Stimulated activated CD8-positive, alpha-beta memory T cell treated with anti-CD3 and anti-CD28 coated beads, Interleukin-7, amount 100 ng/mL, for 4 hours (primary cell): ENCODE results near the gene GABBR1.

Source experiments
- DNase-seq, 2 donors: peaks; one replicate each; pipeline ENCODE4 v3.0.0-alpha.2; 2020; ENCODE audit warnings: low read depth in 2 of 2

GABBR1 gene

DNA sequence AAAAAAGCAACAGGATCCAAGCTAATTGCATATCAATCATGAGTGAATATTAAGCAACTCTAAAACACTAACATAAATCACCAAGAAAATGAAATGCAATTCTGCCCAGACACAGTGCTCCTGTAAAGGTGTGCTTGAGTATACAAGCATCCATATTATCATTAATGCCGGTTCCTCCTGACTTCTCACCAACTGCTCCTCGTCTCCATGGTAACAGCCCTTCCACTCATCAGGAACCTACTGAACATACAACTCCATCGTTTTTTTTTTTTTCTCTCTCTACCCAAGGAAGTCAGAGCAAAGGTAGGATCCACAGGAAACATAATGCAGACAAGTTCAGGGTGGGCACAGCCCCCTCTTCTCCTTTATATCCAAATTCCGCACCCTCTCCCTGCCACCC is 12.4 kb downstream of the GABBR1 start:
- DNase-seq: no peak

DNA sequence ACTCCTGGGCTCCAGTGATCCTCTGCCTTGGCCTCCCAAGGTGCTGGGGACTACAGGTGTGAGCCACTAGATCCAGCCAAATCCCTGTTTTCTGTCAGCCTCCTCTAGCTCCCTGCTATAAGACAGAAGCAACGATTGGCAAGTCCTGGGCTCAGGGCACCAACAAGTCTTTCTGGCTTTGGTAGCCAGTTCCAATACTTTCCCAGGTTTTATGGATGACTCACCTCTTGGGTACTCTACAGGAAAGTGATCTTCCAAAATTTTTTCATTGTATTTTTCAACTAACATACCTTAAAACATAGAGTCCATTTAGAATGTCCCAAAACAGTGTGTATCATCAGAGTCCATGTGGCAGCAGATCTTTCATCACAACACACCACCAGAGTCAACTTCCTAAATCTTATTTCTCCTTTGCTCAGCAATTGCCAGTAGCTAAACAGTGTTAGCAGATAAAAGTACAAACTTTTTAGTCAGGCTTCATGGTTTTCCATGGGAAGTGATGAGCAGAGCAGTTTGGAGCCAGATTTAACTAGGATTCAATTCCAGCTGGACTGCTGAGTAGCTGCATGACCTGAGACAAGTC is 13.3 kb downstream of the GABBR1 start:
- no peak for DNase-seq

DNA sequence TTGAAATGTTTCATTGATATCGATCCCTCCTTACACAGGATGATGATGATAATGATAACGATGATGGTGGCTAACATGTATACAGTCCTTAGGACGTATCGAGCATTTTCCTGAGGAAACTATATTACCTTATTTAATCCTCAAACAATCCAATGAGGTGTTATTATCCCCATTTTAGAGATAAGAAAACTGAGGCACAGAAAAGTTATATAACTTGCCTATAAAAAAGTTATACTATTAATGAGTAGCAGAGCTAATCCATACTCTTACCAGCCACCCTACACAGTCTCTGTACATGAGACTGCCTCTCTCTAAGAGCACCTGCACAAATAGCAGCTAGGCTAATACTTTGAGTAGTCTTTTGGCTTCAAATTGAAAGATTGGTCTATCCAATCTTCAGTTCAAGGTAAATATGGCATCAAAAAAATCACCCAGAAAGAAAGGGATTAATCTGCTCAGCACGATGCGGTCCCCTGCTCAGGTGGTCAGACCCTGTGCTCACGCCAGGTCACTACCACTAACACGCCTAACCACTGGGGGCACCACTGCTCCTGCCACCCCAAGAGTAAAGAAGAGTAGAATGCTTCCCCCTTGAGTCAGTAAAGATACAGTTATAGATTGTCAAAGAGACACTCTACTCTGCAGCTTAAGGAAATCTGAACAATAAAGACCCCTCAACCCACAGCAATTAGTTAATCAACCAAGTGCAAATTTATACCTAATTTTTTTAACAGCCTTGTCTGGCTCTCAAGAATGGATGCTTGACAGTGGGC is 15.0 kb downstream of the GABBR1 start:
- no peak for DNase-seq

DNA sequence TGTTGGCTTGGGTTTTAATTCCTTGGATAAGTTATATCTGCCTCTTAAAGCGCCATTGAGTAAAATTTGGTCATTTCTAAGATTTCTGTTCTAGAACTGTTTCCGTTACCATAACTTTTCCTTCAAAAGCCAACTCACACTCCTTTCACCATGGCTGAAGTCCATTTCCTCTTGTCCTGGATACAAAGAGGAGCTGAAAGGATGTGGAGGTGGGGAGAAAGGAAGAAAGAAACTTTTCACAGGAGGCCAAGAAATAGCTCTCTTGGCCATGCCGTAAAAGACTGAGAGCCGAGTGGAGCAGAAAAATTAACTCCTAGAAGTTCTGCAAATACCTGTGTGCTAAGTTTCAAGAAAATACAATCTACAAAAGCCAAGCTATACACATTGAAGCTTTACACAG is 21.6 kb downstream of the GABBR1 start:
- no peak for DNase-seq

DNA sequence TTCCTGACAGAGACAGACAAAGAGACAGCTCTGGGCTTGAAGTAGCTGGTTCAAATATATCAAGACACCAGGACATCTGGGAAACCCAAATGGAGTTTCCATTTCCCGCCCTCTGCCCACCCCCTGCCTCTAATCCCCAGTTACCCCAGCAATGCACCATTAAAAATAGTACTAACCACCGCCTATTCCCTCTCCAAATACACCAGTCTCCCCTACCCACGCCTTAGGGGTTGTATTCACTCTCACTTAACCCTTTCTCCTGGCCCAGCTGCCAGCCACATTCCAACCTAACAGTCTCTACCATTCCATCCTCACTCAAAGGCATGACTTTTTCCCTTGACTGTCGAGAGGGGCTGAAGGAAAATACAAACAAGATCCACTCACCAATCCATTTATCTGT is 22.4 kb downstream of the GABBR1 start:
- DNase-seq: no peak

DNA sequence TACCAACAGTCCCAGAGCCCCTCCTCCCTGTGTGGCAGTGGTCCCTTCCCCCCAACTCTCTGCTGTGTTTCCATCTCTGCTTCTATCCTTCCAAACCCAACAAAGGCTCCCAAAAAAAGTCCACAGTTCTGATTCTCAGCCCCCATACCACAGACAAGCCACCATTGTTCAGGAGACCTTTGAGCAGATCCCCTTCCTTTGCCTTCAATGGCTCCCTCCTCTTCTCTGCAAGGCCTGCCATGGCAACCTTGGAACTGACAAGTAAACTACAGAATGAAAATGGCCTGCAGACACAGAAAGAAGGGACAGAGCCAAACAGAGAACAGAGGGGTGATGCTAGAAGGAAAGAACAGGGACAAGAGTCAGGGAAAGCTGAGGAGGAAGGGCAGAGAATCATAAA is 24.9 kb downstream of the GABBR1 start:
- no peak for DNase-seq

DNA sequence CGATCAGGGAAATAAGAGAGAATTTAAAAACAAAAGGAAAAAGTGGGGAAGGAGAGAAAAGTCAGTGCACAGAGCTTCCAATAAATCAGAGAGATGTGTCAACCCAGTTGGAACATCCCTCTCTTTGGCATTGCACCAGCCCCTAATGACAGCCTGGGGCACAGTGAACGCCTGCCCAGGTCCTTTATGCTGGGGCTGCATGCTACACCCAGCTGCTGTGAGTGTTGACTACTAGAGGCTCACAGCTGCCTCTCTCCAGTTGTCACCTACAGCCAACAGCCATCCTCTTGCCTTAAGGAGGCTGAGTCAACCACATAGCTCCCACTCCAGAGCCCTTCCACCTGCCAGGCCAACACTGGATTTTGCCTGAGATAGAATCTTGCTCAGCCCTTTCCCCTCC is 29.1 kb downstream of the GABBR1 start:
- no peak for DNase-seq

DNA sequence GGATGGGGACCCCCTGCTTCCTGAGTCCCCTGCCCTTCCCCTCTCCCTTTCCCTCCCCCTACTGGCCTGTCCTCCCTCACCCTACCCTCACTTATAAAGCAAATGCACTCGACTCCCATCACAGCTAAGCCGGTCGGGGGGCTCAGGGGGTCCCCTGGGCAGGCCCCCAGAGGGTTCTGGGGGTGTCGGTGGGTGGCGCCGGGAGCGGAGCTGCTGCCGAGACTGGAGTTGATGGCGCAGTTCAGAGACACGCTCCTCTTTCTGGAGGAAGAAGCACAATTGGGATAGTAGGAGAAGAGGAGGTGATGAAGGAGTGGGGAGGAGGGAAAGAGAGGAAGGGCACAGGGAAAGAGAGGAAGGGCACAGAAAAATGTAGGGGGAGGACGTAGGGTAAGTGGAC is 29.5 kb downstream of the GABBR1 start:
- DNase-seq: no peak

DNA sequence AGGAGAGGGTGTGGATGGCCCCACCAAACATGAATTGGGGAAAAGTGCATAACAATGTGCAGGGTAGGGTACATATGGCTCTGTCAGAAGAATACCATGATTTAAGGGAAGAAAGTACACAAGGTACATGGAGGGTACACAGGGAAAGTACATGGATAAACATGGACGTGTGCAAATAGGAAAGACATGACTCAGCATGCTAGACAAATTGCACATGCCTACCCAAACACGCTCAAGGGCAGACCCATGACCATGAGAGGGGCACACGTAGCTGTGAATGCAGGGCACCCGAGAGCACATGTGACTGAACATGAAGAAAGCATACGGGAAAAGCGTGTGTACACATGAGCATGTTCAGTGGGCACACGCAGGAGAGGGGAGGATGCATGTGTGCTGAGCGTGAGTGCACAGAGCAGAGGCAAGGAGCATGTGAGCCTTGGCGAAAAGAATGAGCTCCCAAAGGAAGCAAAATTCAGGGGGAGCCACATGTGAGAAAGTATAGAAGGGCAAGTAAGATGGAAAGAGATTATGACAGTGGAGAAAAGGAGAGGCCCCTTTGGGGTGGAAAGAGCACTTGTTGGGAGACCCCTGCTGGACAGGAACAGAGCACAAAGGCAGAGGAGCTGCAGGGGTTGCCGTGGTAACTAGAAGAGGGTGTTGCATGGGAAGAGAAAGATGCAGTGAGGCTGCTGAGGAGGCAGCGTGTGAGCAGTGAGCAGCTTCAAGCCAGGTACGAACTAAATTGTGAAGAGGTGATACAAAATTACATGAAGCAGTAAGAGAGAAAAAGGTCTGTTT is 30.2 kb downstream of the GABBR1 start:
- DNase-seq: no peak

DNA sequence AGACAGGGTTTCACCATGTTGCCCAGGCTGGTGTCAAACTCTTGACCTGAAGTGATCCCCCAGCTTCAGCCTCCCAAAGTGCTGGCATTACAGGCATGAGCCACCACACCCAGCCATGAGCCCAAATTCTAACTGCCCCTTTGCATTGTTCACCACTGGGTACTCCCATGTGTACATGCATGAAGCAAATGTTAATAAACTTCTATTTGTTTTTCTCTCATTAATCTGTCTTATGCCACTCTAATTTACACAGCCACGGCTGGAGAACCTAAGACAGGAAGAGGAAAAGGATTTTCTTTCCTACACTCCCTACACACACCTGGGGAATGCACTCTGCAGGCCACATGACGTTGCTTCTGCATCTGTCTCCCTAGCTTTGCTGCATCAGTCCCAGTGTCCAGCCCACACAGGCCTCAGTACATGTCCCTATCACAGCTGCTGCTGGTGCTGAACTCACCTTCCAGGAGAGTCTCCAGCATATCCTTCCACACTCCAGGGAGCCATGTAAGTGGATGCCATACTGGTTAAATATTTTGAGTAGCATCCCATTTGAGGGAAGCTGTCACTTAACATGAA is 34.7 kb downstream of the GABBR1 start:
- DNase-seq: no peak

DNA sequence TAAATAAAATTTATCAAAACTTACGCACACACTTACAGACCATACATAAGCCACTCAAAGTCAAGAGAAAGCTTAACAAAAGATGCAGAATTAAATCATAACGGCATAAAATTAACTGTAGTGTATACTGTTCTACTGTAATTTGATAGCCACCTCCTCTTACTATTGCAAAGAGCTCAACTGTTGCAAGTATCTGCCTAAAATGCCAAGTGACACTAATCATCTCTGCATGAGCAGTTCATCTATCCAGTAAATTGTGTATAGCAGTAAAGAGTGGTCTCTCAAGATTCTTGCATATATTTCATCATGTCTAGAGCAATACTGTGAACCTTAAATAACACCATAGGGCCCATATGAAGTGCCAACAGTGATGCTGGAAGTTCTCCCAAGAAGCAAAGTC is 35.8 kb downstream of the GABBR1 start:
- DNase-seq: no peak

DNA sequence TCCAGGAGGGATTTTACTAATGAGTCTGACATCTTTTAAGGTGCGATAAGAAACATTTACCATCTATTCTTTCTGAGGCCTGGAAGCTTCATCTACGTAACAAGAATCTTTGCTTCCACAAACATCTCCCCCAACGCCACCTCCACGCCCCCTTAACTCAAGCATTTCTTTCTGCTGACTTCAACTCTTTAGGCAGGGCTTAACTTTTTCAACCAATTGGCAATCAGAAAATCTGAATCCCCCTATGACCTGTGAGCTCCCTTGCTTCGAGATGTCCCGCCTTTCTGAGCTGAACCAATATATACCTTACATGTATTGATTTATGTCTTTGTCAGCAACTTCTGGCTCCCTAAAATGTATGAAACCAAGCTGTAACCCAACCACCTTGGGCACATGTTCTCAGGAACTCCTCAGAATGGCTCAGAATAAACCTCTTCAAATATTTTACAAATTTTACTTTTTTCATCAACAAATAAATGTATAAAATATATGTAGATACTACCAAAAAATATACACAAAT is 36.5 kb downstream of the GABBR1 start:
- DNase-seq: no peak

DNA sequence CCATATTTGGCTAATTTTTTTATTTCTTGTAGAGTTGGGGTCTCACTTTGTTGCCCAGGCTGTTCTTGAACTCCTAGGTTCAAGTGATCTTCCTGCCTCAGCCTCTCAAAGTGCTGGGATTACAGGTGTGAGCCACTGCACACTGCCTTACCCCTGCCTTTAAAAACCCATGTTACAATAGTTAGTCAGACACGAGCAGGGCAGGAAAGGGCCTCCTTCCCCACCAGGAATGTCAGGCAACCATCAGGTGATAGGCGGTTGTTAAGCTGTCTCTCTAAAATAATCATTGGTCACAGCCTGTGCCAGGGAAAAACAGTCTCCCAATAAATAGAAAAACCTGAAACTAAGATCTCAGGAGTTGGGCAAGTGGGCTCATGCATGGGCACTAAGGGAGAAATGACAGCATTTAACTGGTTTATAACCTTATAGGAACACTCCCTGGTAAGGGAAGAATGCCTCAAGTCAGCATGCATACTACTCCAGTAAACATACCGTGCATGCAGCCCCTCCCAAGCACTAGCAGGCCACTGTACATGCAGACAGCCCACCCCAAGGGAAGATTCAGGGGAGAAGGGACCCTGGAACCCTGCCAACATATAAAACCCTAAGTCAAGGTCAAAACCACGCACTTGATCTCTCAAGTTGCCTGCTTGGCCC is 39.7 kb downstream of the GABBR1 start:
- no peak for DNase-seq

DNA sequence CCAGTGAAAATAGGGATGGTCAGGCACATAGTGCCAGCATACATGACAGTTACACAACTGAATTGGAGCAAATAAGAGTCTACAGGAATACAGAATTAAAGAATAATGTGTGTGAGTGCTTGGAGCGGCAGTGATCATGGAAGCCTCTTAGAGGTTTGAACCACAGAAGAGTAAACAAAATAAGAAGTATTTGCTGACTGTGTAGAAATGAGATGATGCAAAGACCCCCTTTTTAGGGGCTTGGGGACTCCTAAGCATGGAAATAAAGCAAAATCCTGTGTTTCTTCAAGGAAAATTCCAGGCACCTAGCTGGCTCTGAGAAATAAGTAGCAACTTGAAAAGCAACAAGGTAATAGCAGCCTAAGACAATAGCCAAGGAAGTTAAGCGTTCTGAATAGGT is 41.3 kb downstream of the GABBR1 start:
- no peak for DNase-seq

DNA sequence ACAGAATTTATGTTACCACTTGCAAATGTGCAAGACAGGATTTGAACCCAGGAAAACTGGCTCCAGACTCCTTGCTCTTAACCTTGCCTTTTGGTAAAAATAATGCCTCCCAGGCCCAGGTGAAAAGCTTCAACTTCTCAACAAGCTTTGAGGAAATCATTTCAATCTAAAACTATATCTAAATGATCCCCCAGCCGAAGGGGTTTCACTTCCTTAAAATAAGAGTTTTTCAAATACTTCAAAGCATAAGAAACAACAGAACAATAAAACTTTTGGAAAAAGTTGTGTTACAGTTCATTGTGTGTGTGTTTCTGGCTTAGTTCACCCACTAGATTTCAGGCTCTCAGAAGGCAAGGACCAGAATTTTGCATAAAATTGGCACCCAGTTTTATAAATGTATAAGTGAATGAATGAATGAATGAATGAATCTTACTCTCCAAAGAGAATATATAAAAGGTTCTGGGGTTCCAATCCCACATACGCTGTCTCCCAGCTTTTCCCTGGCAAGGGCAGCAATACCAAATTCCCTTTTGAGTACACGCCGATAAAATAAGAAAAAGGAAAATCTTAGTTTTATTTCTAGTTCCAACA is 42.7 kb downstream of the GABBR1 start:
- DNase-seq: no peak

DNA sequence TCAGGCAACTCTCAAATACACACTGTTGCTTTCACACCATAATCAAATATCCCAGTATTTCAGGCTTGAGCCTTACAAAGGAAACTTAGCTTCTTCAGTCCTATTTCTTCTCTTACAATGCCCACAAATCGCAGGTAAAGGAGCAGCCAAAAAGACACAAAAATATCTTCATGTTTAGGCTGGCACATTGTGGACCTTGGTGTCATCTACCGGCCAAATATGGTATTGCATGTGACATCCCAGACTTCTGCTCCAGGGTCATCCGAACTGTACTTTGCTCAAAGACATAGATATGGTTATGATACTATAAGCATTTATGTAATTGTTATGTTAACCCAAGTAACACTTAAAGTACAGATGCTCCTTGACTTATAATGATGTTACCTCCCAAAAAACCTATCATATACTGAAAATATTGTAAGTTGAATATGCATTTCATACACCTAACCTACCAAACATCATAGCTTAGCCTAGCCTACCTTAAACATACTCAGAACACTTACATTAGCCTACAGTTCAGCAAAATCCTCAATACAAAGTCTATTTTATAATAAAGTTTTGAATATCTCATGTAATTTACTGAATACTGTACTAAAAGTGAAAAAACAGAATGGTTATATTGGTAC is 43.4 kb downstream of the GABBR1 start:
- peak in 1 of 2 donors; percentile 36 for DNase-seq

DNA sequence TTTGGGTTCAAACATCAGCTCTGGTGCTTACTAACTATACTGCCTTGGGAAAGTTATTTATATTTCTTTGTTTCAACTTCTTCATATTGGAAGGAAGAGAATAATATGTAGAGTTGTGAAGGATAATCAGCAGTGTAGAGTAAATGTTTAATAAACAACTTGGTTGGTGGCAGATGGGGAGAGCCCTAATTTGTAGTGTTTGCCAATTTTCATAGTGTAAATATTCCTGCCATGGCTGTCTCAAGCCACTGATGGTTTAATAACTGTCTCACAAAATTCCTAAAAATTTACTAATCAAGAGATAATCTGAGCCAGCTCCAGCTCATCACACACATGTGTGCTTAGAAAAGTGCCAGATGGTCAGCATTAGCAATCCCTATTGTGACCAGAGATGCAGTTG is 48.2 kb downstream of the GABBR1 start, which contains the start of gene OR2H2:
OR2H2 (plus strand) TSS at position 301 of the 400 bp plus-strand sequence. CDS start 2,824 bp downstream, outside the sequence.
- no peak for DNase-seq

DNA sequence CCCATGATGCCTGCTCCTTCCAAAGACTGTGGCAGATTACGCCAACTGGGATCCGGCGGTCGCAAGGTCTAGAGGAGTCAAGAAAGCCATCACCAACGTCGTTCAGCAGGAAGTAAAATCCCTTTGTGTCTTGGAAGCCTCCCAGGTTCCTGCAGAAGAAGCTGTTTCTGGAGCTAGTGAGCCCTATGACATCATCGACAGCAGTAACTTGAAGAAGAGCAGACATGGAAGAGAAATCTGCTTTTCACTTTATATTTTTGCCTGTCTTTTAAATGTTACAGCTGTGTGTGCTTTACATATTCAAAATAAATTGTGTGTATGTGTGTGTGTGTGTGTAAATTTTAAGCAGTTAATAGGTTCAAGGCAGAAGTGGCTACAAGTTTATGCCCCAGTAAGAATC is 55.4 kb downstream of the GABBR1 start:
- DNase-seq: no peak

DNA sequence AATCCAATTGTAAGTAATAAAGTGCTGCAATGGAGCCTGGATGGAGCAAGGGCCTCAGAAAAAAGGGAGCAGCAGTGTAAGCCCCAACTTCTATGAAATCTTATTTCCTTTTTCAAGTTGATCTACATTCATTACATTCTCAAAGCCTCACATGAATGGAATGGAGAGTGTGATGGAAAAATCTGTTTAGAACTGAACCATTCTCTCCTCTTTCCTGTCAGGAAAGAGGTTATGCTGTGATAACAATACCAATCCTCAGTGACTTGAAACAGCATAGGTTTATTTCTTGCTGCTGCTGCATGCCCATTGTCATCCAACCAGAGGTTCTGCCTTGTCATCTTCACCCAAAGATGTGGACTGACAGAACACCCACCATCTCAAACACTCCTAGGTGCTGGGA is 56.9 kb downstream of the GABBR1 start:
- DNase-seq: no peak

DNA sequence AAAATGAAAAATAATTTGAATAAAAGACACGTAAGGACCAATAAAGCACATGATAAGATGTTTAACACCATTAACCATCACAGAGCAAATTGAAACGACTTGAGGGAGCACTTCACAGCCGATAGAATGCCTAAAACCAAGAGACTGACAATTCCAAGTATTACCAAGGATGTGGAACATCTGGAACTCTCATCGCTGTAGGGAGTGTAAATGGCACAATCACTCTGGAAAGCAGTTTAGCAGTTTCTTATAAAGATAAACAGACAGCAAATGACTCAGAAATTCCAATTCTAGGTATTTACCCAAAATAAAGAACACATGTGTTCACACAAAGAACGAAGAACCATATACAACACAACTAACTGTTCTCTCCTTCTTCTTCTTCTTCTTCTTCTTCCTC is 65.0 kb downstream of the GABBR1 start:
- DNase-seq: no peak

DNA sequence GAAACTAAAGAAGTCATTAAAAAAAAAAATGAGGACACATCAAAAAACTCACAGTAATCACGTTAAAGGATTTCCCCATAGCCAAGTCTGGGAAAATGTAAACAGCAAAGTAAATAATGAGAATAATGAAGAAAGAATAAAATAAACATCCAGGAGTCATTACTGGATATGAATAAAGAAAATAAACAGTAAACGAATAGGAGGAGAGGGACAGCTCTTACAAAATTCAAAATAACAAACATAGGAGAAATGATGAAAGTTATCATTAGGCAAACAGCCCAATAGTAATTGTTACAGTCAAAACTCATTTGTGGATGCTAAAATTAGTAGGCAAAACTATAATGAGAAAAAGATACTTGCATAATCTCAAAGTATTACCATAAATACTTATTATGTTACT is 65.4 kb downstream of the GABBR1 start:
- no peak for DNase-seq
